Esophagus muscularis mucosa (tissue), 4 donors: ENCODE results near the gene BTG2. TPM values are rescaled to one million over a fixed set of nuclear protein-coding genes. Genes with fewer than 3 reads are reported as not detected.

Source experiments
- DNase-seq: peaks from one replicate; pipeline ENCODE4 v3.0.0-alpha.2; 2017; ENCODE audit errors: extremely low spot score
- H3K27ac ChIP-seq, 4 donors: fragments of 200-600 bp; sonication (generic); replicated peaks in 1 of 4; 1 replicate in 3 of 4; 2 replicates in 1 of 4; pipeline ENCODE4 v1.5.1; 2016 to 2019; ENCODE audit warnings: mild to moderate bottlenecking in 1 of 4
- H3K27me3 ChIP-seq, 4 donors: fragments of 200-600 bp; sonication (generic); one replicate each; pipeline versions ENCODE4 v1.5.1 to v1.6.0; 2016 to 2019
- H3K36me3 ChIP-seq, 4 donors: fragments of 200-600 bp; sonication (generic); one replicate each; pipeline ENCODE4 v1.5.1; 2016 to 2019
- H3K4me1 ChIP-seq, 4 donors: fragments of 200-600 bp; sonication (generic); one replicate each; pipeline ENCODE4 v1.5.1; 2016 to 2019
- H3K4me3 ChIP-seq, 4 donors: fragments of 200-600 bp; sonication (generic); 1 replicate in 2 of 4; 2 replicates in 2 of 4; pipeline ENCODE4 v1.5.1; 2016 to 2019; ENCODE audit warnings: mild to moderate bottlenecking in 4 of 4, moderate library complexity in 1 of 4
- H3K9me3 ChIP-seq, 4 donors: fragments of 200-600 bp; sonication (generic); 1 replicate in 3 of 4; 2 replicates in 1 of 4; pipeline ENCODE4 v1.5.1; 2016 to 2019
- CTCF ChIP-seq, 3 experiments: fragments of 200-600 bp in 2 of 3; fragments of 450-650 bp in 1 of 3; sonication (generic) in 2 of 3; IDR thresholded peaks; one replicate each; pipeline ENCODE4 v1.5.1; 2017 to 2019; ENCODE audit warnings: antibody characterized with exemption in 3 of 3, mild to moderate bottlenecking in 2 of 3, moderate library complexity in 1 of 3
- EP300 ChIP-seq: sonication (generic); formaldehyde crosslinking; IDR thresholded peaks from one replicate; pipeline ENCODE4 v1.6.1; 2017; ENCODE audit warnings: antibody characterized with exemption
- POLR2A ChIP-seq: fragments of 450-650 bp; IDR thresholded peaks from one replicate; pipeline ENCODE4 v1.6.1; 2017; ENCODE audit warnings: antibody characterized with exemption, moderate library complexity, mild to moderate bottlenecking, low read depth
- POLR2AphosphoS5 ChIP-seq, 2 donors: sonication (generic); formaldehyde crosslinking; IDR thresholded peaks; one replicate each; pipeline ENCODE4 v1.6.1; 2017; ENCODE audit warnings: antibody characterized with exemption in 2 of 2
- WGBS: methylation state at CpG from one replicate; pipeline ENCODE4 v1.1.5; 2018; 5-methylcytosine and 5-hydroxymethylcytosine counted together
- intact Hi-C: fragments of 100-400 bp; cut with DNase I; formaldehyde crosslinking; loops from one replicate; pipeline ENCODE4 v1.15.1; 2023
- total RNA-seq, 4 donors: library from RNA; depleted of rRNA; stranded (reverse); fragments of >200 nt; gene quantifications; one replicate each; pipeline versions ENCODE4 v1.1.0 to v1.2.1, GENCODE V29; 2016

Gene BTG2
- total RNA-seq, 4 donors from 2014 or later: 67.7 to 656 (median 159) TPM

GRCh38 chr1:203267347-203267846, 37.9 kb upstream of the BTG2 start:
- H3K4me1 ChIP-seq: peaks cover 3 to 29% (median 16%) of the 10 kb centered on the region in 4 donors
- no peaks in the 10 kb centered on the region for H3K36me3 ChIP-seq
- peak; percentile 97 for DNase-seq
- intact Hi-C loops: loop anchor here (5.0 kb wide), 1 partner anchor 175 kb away; no protein-coding TSS in a partner anchor
- no peaks in the 10 kb centered on the region for H3K9me3 ChIP-seq
- 2% methylated on average over 13 of the region's 20 CpGs for WGBS
- peak overlapping the region; percentile 60 to 67 (median 62) for H3K4me3 ChIP-seq
- peak overlapping the region; percentile 81 to 86 (median 84) for H3K27ac ChIP-seq
- TF ChIP-seq POLR2AphosphoS5 (IDR thresholded peaks at IDR 0.05): peak; percentile 25 to 33
- TF ChIP-seq CTCF (IDR thresholded peaks at IDR 0.05): peak; percentile 93 to 97 (median 96)
- no peak for TF ChIP-seq EP300
- H3K27me3 ChIP-seq: no peaks in the 10 kb centered on the region

GRCh38 chr1:203267912-203268311, 37.4 kb upstream of the BTG2 start:
- no peaks in the 10 kb centered on the region for H3K9me3 ChIP-seq
- peaks cover 8 to 34% (median 21%) of the 10 kb centered on the region in 4 donors for H3K4me1 ChIP-seq
- H3K4me3 ChIP-seq: peak overlapping the region; percentile 60 to 67 (median 62)
- DNase-seq: no peak
- peak overlapping the region; percentile 81 to 86 (median 84) for H3K27ac ChIP-seq
- 62% methylated on average over 15 of the region's 15 CpGs for WGBS
- H3K36me3 ChIP-seq: no peaks in the 10 kb centered on the region
- no peaks in the 10 kb centered on the region for H3K27me3 ChIP-seq
- intact Hi-C loops: loop anchor here (5.0 kb wide), 1 partner anchor 174 kb away; no protein-coding TSS in a partner anchor
- TF ChIP-seq POLR2A (no peak), POLR2AphosphoS5 (IDR thresholded peaks at IDR 0.05) (no peak), EP300 (no peak)

GRCh38 chr1:203268901-203269653, 36.2 kb upstream of the BTG2 start:
- TF ChIP-seq POLR2AphosphoS5 (IDR thresholded peaks at IDR 0.05) (no peak), CTCF (IDR thresholded peaks at IDR 0.05) (peak; percentile 86 to 96 (median 86))
- intact Hi-C loops: loop anchor here (5.0 kb wide), 1 partner anchor 173 kb away; no protein-coding TSS in a partner anchor
- Histone ChIP-seq H3K9me3 (no peaks in the 10 kb centered on the region), H3K4me3 (no peak overlapping the region), H3K27me3 (no peaks in the 10 kb centered on the region), H3K27ac (peak overlapping the region in 2 of 4 donors; percentile 4 to 19), H3K36me3 (no peaks in the 10 kb centered on the region), H3K4me1 (peaks cover 20 to 46% (median 33%) of the 10 kb centered on the region in 4 donors)
- WGBS: 51% methylated on average over 5 of the region's 5 CpGs
- peak; percentile 91 for DNase-seq

GRCh38 chr1:203269654-203270020, 35.7 kb upstream of the BTG2 start:
- no peak overlapping the region for H3K4me3 ChIP-seq
- 78% methylated on average over 5 of the region's 5 CpGs for WGBS
- DNase-seq: no peak
- intact Hi-C loops: loop anchor here (5.0 kb wide), 3 partner anchors 38 to 218 kb away; partner anchors contain the start of gene BTG2
- no peak for TF ChIP-seq CTCF (IDR thresholded peaks at IDR 0.05)
- no peak for TF ChIP-seq POLR2A
- TF ChIP-seq POLR2AphosphoS5 (IDR thresholded peaks at IDR 0.05): no peak
- H3K36me3 ChIP-seq: no peaks in the 10 kb centered on the region
- no peak overlapping the region for H3K27ac ChIP-seq
- H3K4me1 ChIP-seq: peaks cover 26 to 51% (median 39%) of the 10 kb centered on the region in 4 donors
- H3K9me3 ChIP-seq: no peaks in the 10 kb centered on the region
- H3K27me3 ChIP-seq: no peaks in the 10 kb centered on the region

- Histone ChIP-seq H3K4me1 (peaks cover 33 to 59% (median 47%) of the 10 kb centered on the region in 4 donors), H3K9me3 (no peaks in the 10 kb centered on the region), H3K36me3 (no peaks in the 10 kb centered on the region), H3K27ac (no peak overlapping the region), H3K27me3 (no peaks in the 10 kb centered on the region), H3K4me3 (no peak overlapping the region)
- 87% methylated on average over 3 of the region's 4 CpGs for WGBS
- no peak for DNase-seq
- TF ChIP-seq CTCF (IDR thresholded peaks at IDR 0.05) (no peak), POLR2A (no peak), POLR2AphosphoS5 (IDR thresholded peaks at IDR 0.05) (no peak), EP300 (no peak)
- intact Hi-C loops: loop anchor here (5.0 kb wide), 2 partner anchors 37 to 217 kb away; partner anchors contain the start of gene BTG2
These were observed 34.9 kb upstream of the BTG2 start for GRCh38 chr1:203270448-203270847.
